Activated CD4-positive, alpha-beta memory T cell treated with anti-CD3 and anti-CD28 coated beads, Interleukin-2, amount 10 ng/mL, durations not matched to agents 7 days and 5 days (primary cell): Measurements from ENCODE around the gene GPR179. TPM values are rescaled to one million over a fixed set of nuclear protein-coding genes. Genes with fewer than 3 reads are reported as not detected.

Experiments used
- CTCF ChIA-PET: fragments of 350-600 bp; sonication (Branson Sonifier 250); formaldehyde crosslinking; loops from one replicate; lab custom pipeline; 2021; ENCODE audit warnings: antibody characterized with exemption, inconsistent platforms; lab: Charles Lee
- POLR2A ChIA-PET: fragments of 350-600 bp; sonication (Branson Sonifier 250); formaldehyde crosslinking; loops from one replicate; lab custom pipeline; 2021; ENCODE audit warnings: antibody characterized with exemption; lab: Charles Lee
- DNase-seq: peaks from one replicate; pipeline ENCODE4 v3.0.0-alpha.2; 2020
- H3K27ac Mint-ChIP-seq: one replicate; pipeline ENCODE4 v1.8.0; 2021; ENCODE audit warnings: mild to moderate bottlenecking, mixed read lengths
- H3K27me3 Mint-ChIP-seq: one replicate; pipeline ENCODE4 v1.8.0; 2021; ENCODE audit warnings: mixed read lengths
- H3K36me3 Mint-ChIP-seq: one replicate; pipeline ENCODE4 v1.8.0; 2021; ENCODE audit warnings: low read depth, mixed read lengths
- H3K4me1 Mint-ChIP-seq: one replicate; pipeline ENCODE4 v1.8.0; 2021; ENCODE audit warnings: mixed read lengths
- H3K4me3 Mint-ChIP-seq: one replicate; pipeline ENCODE4 v1.8.0; 2021; ENCODE audit warnings: mild to moderate bottlenecking, mixed read lengths
- H3K9me3 Mint-ChIP-seq: one replicate; pipeline ENCODE4 v1.8.0; 2021; ENCODE audit warnings: mixed read lengths
- total RNA-seq, 2 experiments: library from RNA; stranded (reverse); gene quantifications; one replicate each; pipeline ENCODE4 v1.2.3, GENCODE V29; 2021

GPR179 gene
- total RNA-seq, 2 experiments from 2014 or later = 0.08 TPM; not detected in 1

- Mint-ChIP-seq H3K9me3 (no peaks in the 10 kb centered on the region), H3K36me3 (no peaks in the 10 kb centered on the region), H3K4me1 (no peaks in the 10 kb centered on the region), H3K27ac (no peak overlapping the region), H3K4me3 (no peak overlapping the region), H3K27me3 (peaks cover 5% of the 10 kb centered on the region)
- ChIA-PET CTCF (interaction anchor here (0.7 to 4.8 kb wide), 3 partner anchors 11 to 76 kb away, joined by 3 to 17 read pairs (median 7); no protein-coding TSS in a partner anchor), POLR2A (no interaction called here)
- DNase-seq = no peak
These were observed 5.7 kb downstream of the GPR179 start for GRCh38 chr17:38338053-38338452.

- H3K27ac Mint-ChIP-seq = no peak overlapping the region
- no peaks in the 10 kb centered on the region for H3K9me3 Mint-ChIP-seq
- CTCF ChIA-PET = interaction anchor here (1.2 to 1.3 kb wide), 2 partner anchors 9 to 12 kb away, joined by 3 read pairs; no protein-coding TSS in a partner anchor
- peaks cover 5% of the 10 kb centered on the region for H3K27me3 Mint-ChIP-seq
- DNase-seq = no peak
- no peaks in the 10 kb centered on the region for H3K36me3 Mint-ChIP-seq
- no peaks in the 10 kb centered on the region for H3K4me1 Mint-ChIP-seq
- POLR2A ChIA-PET = no interaction called here
- no peak overlapping the region for H3K4me3 Mint-ChIP-seq
These were observed 6.9 kb downstream of the GPR179 start for GRCh38 chr17:38336838-38337237.

- no peaks in the 10 kb centered on the region for H3K9me3 Mint-ChIP-seq
- DNase-seq = no peak
- peaks cover 2% of the 10 kb centered on the region for H3K27me3 Mint-ChIP-seq
- no peaks in the 10 kb centered on the region for H3K36me3 Mint-ChIP-seq
- no peaks in the 10 kb centered on the region for H3K4me1 Mint-ChIP-seq
- CTCF ChIA-PET = interaction anchor here (1.4 to 4.7 kb wide), 3 partner anchors 12 to 80 kb away, joined by 4 to 19 read pairs (median 19); no protein-coding TSS in a partner anchor
- POLR2A ChIA-PET = no interaction called here
- H3K4me3 Mint-ChIP-seq = no peak overlapping the region
- H3K27ac Mint-ChIP-seq = no peak overlapping the region
These were observed 9.0 kb downstream of the GPR179 start for GRCh38 chr17:38334480-38335364.

- DNase-seq = peak; percentile 64
- ChIA-PET POLR2A (no interaction called here), CTCF (interaction anchor here (0.7 to 4.7 kb wide), 8 partner anchors 9 to 80 kb away, joined by 3 to 19 read pairs (median 6); partner anchors contain the start of gene SOCS7)
- H3K4me3 Mint-ChIP-seq = no peak overlapping the region
- no peak overlapping the region for H3K27ac Mint-ChIP-seq
- H3K27me3 Mint-ChIP-seq = peaks cover 2% of the 10 kb centered on the region
- H3K4me1 Mint-ChIP-seq = no peaks in the 10 kb centered on the region
- no peaks in the 10 kb centered on the region for H3K9me3 Mint-ChIP-seq
- no peaks in the 10 kb centered on the region for H3K36me3 Mint-ChIP-seq
These were observed 10.0 kb downstream of the GPR179 start for GRCh38 chr17:38333635-38334295.

GRCh38 chr17:38332735-38333134 is 11.0 kb downstream of the GPR179 start:
- no peak overlapping the region for H3K4me3 Mint-ChIP-seq
- no peak overlapping the region for H3K27ac Mint-ChIP-seq
- DNase-seq = no peak
- H3K4me1 Mint-ChIP-seq = no peaks in the 10 kb centered on the region
- H3K9me3 Mint-ChIP-seq = no peaks in the 10 kb centered on the region
- ChIA-PET CTCF (interaction anchor here (0.9 to 4.7 kb wide), 8 partner anchors 8 to 82 kb away, joined by 3 to 19 read pairs (median 6); partner anchors contain the start of gene SOCS7), POLR2A (interaction anchor here (1.8 kb wide), 1 partner anchor 11 kb away, joined by 4 read pairs; no protein-coding TSS in a partner anchor)
- no peaks in the 10 kb centered on the region for H3K36me3 Mint-ChIP-seq
- H3K27me3 Mint-ChIP-seq = peaks cover 2% of the 10 kb centered on the region

GRCh38 chr17:38330941-38331411 is 12.8 kb downstream of the GPR179 start:
- Mint-ChIP-seq H3K4me3 (no peak overlapping the region), H3K27ac (no peak overlapping the region), H3K27me3 (no peaks in the 10 kb centered on the region), H3K4me1 (peaks cover 6% of the 10 kb centered on the region), H3K36me3 (no peaks in the 10 kb centered on the region), H3K9me3 (no peaks in the 10 kb centered on the region)
- ChIA-PET POLR2A (no interaction called here), CTCF (interaction anchor here (2.7 to 4.7 kb wide), 2 partner anchors 8 to 83 kb away, joined by 11 to 19 read pairs; no protein-coding TSS in a partner anchor)
- DNase-seq = no peak

GRCh38 chr17:38329808-38330730 is 13.7 kb downstream of the GPR179 start:
- H3K4me1 Mint-ChIP-seq = peaks cover 6% of the 10 kb centered on the region
- H3K9me3 Mint-ChIP-seq = no peaks in the 10 kb centered on the region
- H3K36me3 Mint-ChIP-seq = no peaks in the 10 kb centered on the region
- no peak for DNase-seq
- H3K27ac Mint-ChIP-seq = no peak overlapping the region
- ChIA-PET POLR2A (no interaction called here), CTCF (no interaction called here)
- no peak overlapping the region for H3K4me3 Mint-ChIP-seq
- H3K27me3 Mint-ChIP-seq = no peaks in the 10 kb centered on the region

- POLR2A ChIA-PET = no interaction called here
These were observed 14.5 kb downstream of the GPR179 start for GRCh38 chr17:38329284-38329683.

GRCh38 chr17:38328620-38329019 is 15.1 kb downstream of the GPR179 start:
- DNase-seq = no peak
- ChIA-PET POLR2A (no interaction called here), CTCF (interaction anchor here (1.2 to 1.3 kb wide), 2 partner anchors 8 to 21 kb away, joined by 3 to 5 read pairs; no protein-coding TSS in a partner anchor)
- Mint-ChIP-seq H3K27ac (no peak overlapping the region), H3K27me3 (no peaks in the 10 kb centered on the region), H3K4me3 (no peak overlapping the region), H3K4me1 (peaks cover 6% of the 10 kb centered on the region), H3K36me3 (peaks cover 3% of the 10 kb centered on the region), H3K9me3 (no peaks in the 10 kb centered on the region)

More at GRCh38 chr17:38329284-38329683, 14.5 kb downstream of the GPR179 start:
- Mint-ChIP-seq H3K27me3 (no peaks in the 10 kb centered on the region), H3K4me3 (no peak overlapping the region), H3K36me3 (no peaks in the 10 kb centered on the region), H3K4me1 (peaks cover 6% of the 10 kb centered on the region), H3K9me3 (no peaks in the 10 kb centered on the region), H3K27ac (no peak overlapping the region)
- no peak for DNase-seq
- CTCF ChIA-PET = interaction anchor here (1.3 kb wide), 1 partner anchor 20 kb away, joined by 5 read pairs; no protein-coding TSS in a partner anchor

GRCh38 chr17:38327936-38328335 is 15.8 kb downstream of the GPR179 start:
- DNase-seq = no peak
- Mint-ChIP-seq H3K36me3 (peaks cover 3% of the 10 kb centered on the region), H3K9me3 (no peaks in the 10 kb centered on the region), H3K4me3 (no peak overlapping the region), H3K27ac (no peak overlapping the region), H3K27me3 (no peaks in the 10 kb centered on the region), H3K4me1 (peaks cover 6% of the 10 kb centered on the region)
- ChIA-PET CTCF (interaction anchor here (1.2 to 1.3 kb wide), 2 partner anchors 8 to 21 kb away, joined by 3 to 5 read pairs; no protein-coding TSS in a partner anchor), POLR2A (interaction anchor here (0.7 kb wide), 1 partner anchor 1189 kb away, joined by 3 read pairs; no protein-coding TSS in a partner anchor)

- no peak overlapping the region for H3K4me3 Mint-ChIP-seq
- H3K27me3 Mint-ChIP-seq = no peaks in the 10 kb centered on the region
- peaks cover 7% of the 10 kb centered on the region for H3K36me3 Mint-ChIP-seq
- H3K27ac Mint-ChIP-seq = no peak overlapping the region
- POLR2A ChIA-PET = interaction anchor here (0.8 kb wide), 1 partner anchor 24 kb away, joined by 4 read pairs; the partner anchor contains the start of gene SOCS7
- CTCF ChIA-PET = interaction anchor here (1.2 kb wide), 1 partner anchor 9 kb away, joined by 3 read pairs; no protein-coding TSS in a partner anchor
- H3K9me3 Mint-ChIP-seq = no peaks in the 10 kb centered on the region
- DNase-seq = no peak
- peaks cover 6% of the 10 kb centered on the region for H3K4me1 Mint-ChIP-seq
These were observed 16.6 kb downstream of the GPR179 start for GRCh38 chr17:38326996-38327792.
